NCI-H1105 treated with DMSO at 0.1 percent for 48 hours (cell line): ENCODE results near the gene ERBB4.
"Not testable (repeated sequence)": the region's sequence is repeated elsewhere in the genome, so short reads cannot be mapped to it uniquely, and the experiment has no call there.

Experiments used
- DNase-seq: peaks from one replicate; lab custom pipeline; 2025; lab: John Stamatoyannopoulos, UW

The ERBB4 gene

GRCh38 chr2:211724933-211725332, 813.7 kb downstream of the ERBB4 start:
- DNase-seq, result no peak

DNA sequence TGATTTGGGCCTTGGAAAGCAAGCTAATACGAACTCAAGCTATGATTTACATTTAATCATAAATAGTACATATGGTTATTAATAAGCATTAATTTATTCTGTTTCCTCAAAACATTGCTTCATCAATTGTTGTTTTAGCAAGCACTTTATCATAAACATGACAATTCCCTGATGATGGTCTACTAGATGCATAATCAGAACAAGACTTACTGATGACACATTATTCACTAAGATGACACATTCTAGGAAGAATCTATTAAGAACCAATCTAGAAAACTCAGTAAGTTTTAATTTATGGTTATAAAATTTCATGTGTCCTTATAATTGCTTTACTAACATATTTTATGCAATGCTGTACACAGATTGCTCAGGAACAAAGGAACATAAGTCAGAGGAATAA, 815.2 kb downstream of the ERBB4 start:
- no peak for DNase-seq

DNA sequence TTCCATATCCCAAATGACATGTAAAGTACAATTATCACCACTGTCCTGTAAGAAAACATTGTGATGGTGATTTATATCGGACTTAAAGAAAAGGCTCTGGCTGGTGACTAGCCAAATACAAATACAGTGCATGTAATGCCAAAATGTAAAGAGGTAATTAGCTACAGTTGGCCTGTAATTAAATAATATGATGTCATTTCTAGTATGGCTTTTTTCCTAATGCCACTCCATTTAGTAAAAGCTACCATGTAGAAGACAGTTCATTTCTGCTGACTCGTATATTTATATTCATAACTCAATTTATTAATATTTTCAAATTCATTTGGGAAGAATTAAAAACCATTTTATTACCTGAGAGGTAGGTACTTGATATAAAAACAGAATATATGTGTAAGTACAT, 815.7 kb downstream of the ERBB4 start:
- peak; percentile 76 for DNase-seq

DNA sequence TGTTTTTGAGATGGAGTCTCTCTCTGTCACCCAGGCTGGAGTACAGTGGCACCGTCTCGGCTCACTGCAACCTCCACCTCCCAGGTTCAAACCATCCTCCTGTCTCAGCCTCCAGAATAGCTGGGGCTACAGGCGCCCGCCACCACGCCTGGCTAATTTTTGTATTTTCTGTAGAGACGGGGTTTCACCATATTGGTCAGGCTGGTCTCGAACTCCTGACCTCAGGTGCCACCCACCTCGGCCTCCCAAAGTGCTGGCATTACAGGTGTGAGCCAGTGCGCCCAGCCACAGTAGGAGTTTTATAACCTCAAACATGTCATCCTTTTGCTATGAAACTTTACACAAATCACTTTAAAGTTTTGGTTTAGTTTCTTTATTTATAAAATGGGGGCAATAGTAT, 816.7 kb downstream of the ERBB4 start:
- not testable (repeated sequence) for DNase-seq

GRCh38 chr2:211709389-211709788, 829.2 kb downstream of the ERBB4 start:
- no peak for DNase-seq

DNA sequence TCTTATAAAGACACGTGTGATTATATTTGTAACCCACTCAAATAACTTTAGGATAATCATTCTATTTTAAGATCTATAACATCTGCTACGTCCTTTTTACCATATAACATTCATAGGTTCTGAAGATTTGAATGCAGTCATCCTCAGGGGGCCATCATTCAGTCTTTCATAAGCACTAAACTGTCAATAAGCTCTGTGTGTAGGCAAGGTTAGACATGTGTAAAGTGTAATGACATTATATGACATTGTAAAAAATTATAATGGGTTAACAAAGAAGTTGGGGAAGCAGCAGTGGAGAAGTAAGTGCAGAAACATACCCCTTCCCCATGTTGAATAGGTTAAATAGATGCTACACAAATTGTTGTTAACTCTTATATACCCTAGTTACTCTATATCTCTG, 845.9 kb downstream of the ERBB4 start:
- no peak for DNase-seq

- no peak for DNase-seq
Observed at GRCh38 chr2:211690736-211691135, 847.9 kb downstream of the ERBB4 start.

DNA sequence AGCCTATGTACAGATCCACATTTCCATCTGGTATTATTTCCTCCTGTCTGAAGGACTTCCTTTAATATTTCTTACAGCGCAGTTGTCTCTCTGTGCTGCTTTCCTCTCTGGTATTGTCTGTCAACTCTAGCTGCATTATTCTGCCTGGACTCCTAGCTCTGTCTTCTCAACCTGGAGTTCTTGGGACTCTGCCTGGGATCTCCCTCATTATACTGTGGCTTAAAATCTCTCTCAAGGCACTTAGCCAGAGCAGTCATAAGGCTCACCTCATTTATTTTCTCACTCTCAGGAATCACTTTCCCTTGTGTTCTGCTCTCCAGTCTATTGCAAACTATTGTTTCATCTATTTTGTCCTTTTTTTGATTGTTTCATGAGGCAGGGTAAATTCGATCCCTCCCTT, 850.4 kb downstream of the ERBB4 start:
- DNase-seq, result no peak

DNA sequence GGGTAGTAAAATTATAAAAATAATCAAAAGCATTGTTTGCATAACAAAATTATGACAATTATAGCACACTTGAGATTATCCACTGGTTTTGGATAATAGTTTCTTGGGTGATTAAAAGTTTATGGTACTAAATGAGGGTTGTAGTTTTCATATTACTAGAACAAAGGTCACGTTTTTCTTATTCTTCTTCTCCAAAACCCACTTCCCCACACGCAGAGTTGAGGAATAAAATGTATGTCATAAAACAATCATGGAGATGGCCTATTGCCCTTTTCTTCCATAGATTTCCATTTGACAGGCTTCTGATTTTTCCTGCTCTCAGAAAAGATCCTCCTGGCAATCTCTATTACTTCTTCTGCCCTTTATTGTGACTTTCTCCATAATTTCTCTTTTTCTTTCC, 863.9 kb downstream of the ERBB4 start:
- DNase-seq, result peak; percentile 47

- DNase-seq, result no peak
Observed at GRCh38 chr2:211673133-211673905, 865.3 kb downstream of the ERBB4 start.

DNA sequence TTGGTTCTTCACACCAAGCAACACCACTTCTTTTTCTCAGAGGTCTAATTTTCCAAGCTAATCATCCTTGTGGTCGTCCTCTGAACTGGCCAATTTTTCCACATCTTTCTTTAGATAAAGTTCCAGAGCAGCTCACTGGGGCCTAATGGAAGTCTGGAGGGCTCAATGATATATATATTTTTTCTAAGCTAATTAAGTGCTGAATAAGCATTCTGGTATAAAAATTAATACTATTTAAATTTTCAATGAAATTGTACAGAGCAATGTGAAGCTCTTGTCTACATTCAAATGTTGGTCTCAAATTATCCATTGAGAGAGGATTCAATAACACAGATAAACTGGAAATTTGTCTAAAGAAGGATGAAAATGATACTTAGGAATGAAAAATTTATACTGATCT, 866.6 kb downstream of the ERBB4 start:
- no peak for DNase-seq

- DNase-seq, result no peak
Observed at GRCh38 chr2:211665299-211665698, 873.3 kb downstream of the ERBB4 start.

- DNase-seq, result no peak
Observed at GRCh38 chr2:211664321-211664720, 874.3 kb downstream of the ERBB4 start.

GRCh38 chr2:211654211-211654780, 884.3 kb downstream of the ERBB4 start:
- DNase-seq, result no peak

GRCh38 chr2:211652327-211652726, 886.3 kb downstream of the ERBB4 start:
- no peak for DNase-seq

DNA sequence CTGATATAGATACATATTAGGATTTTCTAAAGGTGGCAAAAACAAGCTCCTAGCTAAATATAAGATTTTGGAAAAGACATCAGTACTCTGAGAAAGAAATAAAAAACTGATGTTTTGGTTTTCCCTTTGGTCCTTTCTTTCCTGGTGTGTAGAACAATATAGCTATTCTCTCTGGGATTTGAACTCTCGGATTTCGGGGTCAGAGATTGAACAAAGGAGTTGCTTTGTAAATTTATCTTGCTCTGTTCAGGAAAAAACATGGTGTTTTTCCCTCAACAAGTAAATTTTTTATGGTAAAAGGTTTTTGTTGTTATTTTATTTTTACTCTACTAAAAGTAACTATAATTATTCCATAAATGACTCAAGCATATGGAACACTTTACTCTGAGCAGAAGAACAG, 889.3 kb downstream of the ERBB4 start:
- DNase-seq, result no peak

DNA sequence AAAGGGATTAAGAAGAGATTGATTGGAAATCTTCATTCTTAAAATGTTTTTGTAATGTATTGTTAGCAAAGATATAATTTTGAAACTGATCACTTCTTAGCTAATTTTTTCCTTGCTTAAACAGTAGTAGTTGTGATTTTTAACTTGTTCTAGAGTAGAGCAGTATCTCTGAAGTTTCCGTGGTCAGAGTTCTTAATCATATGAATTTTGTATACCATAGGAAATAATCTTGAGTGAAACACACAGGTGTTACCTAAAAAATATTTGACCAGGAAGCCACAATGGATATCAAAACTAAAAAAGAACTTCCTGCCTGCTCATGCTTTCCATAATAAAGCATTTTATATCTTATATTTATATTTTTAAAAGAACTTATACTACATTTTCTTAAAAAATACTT, 907.1 kb downstream of the ERBB4 start:
- no peak for DNase-seq

DNA sequence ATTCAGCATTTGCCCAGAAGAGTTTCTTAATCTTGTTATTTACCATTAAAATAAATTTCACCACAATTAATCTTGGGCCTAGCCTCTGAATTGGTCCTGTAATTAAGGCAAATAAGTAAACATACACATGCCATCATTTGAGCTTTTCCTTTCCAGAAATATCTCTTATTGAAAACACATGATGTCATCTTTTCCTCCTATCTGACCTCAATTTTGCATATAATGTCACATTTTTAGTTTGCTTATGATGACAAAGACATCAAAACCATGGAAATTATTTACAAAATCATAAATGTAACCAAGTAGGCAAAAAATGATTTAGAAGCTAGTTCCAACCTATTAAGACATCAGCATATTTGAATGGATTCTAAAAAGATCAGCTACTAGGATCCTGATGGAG, 915.5 kb downstream of the ERBB4 start:
- no peak for DNase-seq

GRCh38 chr2:211620986-211621385, 917.6 kb downstream of the ERBB4 start:
- DNase-seq, result no peak

DNA sequence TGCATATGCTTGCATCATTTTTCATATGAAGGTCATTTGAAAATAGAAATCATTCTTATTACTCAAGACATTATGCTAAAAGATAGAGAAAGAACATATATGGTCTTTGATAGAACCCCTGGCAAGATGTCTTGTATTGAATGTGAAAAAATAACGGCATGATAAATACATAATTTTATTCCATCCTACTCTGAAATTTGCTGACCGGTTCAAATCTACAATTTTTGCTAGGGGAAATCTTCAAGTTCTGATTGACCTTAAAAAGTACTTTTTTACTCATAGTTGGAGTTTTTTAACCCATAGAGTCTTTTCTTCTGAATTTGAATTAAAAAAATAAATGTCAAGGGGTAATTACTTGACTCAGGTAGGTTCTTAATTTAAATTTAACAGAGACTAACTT, 920.8 kb downstream of the ERBB4 start:
- no peak for DNase-seq

GRCh38 chr2:211611621-211612020, 927.0 kb downstream of the ERBB4 start:
- no peak for DNase-seq

GRCh38 chr2:211611061-211611518, 927.5 kb downstream of the ERBB4 start:
- no peak for DNase-seq

DNA sequence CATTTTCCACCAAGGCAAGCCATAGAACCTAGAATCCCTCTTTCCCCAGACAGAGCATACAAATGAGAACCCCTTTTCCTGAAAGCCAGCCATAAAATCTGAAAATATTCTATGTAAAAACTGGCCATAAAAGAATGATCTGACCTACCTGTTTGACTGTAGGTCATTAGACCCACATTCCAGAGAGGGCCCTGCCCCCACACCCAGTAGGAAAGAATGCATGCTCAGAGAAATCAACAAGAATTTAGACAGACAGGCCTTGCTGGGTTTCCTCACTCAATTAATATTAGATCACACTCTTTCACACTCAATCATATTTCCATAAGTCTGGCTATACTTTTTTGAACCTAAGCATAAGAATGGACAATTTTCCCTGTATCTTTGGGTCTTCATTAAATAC, 929.5 kb downstream of the ERBB4 start:
- DNase-seq, result no peak

GRCh38 chr2:211599146-211599545, 939.5 kb downstream of the ERBB4 start:
- DNase-seq, result no peak
